Hepatocyte (in vitro differentiated cells): ENCODE data around the gene FOXP4. TPM values are rescaled to one million over a fixed set of nuclear protein-coding genes. Genes with fewer than 3 reads are reported as not detected.
A peak's percentile ranks its signal among the peaks of the same experiment; 100 is the strongest.

Experiments
- DNase-seq: peaks from one replicate; pipeline ENCODE4 v3.0.0-alpha.2; 2016; ENCODE audit warnings: low spot score
- H2AFZ ChIP-seq: fragments of 200-600 bp; sonication (generic); 2 replicates; pipeline ENCODE4 v1.6.0; 2016; ENCODE audit warnings: antibody characterized with exemption, mild to moderate bottlenecking
- H3K27ac ChIP-seq: fragments of 200-600 bp; sonication (generic); 2 replicates; pipeline ENCODE4 v1.5.1; 2016; ENCODE audit warnings: mild to moderate bottlenecking
- H3K27me3 ChIP-seq: fragments of 200-600 bp; sonication (generic); 2 replicates; pipeline ENCODE4 v1.6.1; 2016
- H3K36me3 ChIP-seq: fragments of 200-600 bp; sonication (generic); replicated peaks from 2 replicates; pipeline ENCODE4 v1.5.1; 2016; ENCODE audit warnings: low read depth; ENCODE audit not compliant: insufficient read depth
- H3K4me1 ChIP-seq: fragments of 200-600 bp; sonication (generic); 2 replicates; pipeline ENCODE4 v1.5.1; 2016; ENCODE audit warnings: mild to moderate bottlenecking, moderate library complexity; ENCODE audit not compliant: insufficient read depth
- H3K4me2 ChIP-seq: fragments of 200-600 bp; sonication (generic); 2 replicates; pipeline ENCODE4 v1.6.0; 2016
- H3K4me3 ChIP-seq: fragments of 200-600 bp; sonication (generic); 2 replicates; pipeline ENCODE4 v1.5.1; 2016; ENCODE audit warnings: mild to moderate bottlenecking
- H3K79me2 ChIP-seq: fragments of 200-600 bp; sonication (generic); 2 replicates; pipeline ENCODE4 v1.6.0; 2017; ENCODE audit warnings: mild to moderate bottlenecking
- H3K9me2 ChIP-seq: fragments of 200-600 bp; sonication (generic); replicated peaks from 2 replicates; pipeline ENCODE4 v1.6.0; 2017; ENCODE audit warnings: mild to moderate bottlenecking; ENCODE audit not compliant: insufficient read depth
- H3K9me3 ChIP-seq: fragments of 200-600 bp; sonication (generic); 2 replicates; pipeline ENCODE4 v1.5.1; 2016; ENCODE audit warnings: low read depth, mild to moderate bottlenecking
- H4K20me1 ChIP-seq: fragments of 200-600 bp; sonication (generic); 2 replicates; pipeline ENCODE4 v1.6.0; 2016; ENCODE audit warnings: mild to moderate bottlenecking; ENCODE audit not compliant: insufficient read depth, poor library complexity, severe bottlenecking
- EZH2 ChIP-seq: fragments of 200-600 bp; sonication (generic); IDR thresholded peaks from 2 replicates; pipeline ENCODE4 v1.6.1; 2016; ENCODE audit warnings: antibody characterized with exemption, mild to moderate bottlenecking, borderline replicate concordance
- EZH2phosphoT487 ChIP-seq: fragments of 200-600 bp; sonication (generic); IDR thresholded peaks from one replicate; pipeline ENCODE4 v1.6.1; 2018; ENCODE audit warnings: antibody characterized with exemption, mild to moderate bottlenecking, low read depth, moderate library complexity; ENCODE audit not compliant: unreplicated experiment, severe bottlenecking
- WGBS: methylation state at CpG from one replicate; pipeline ENCODE4 v1.1.6; 2016; ENCODE audit warnings: low lambda C conversion rate; ENCODE audit errors: missing lambda C conversion rate; 5-methylcytosine and 5-hydroxymethylcytosine counted together
- polyA plus RNA-seq: library from polyadenylated mRNA; unstranded; fragments of >200 nt; fragmentation: Nextera tagmentation; extraction: Ambion mirVana; gene quantifications from 2 replicates; pipeline ENCODE4 v1.2.1, GENCODE V29; 2016
- total RNA-seq: library from RNA; depleted of rRNA; stranded (reverse); fragments of >200 nt; gene quantifications from 2 replicates; pipeline ENCODE4 v1.2.3, GENCODE V29; 2014
- TF ChIP-seq, protein P1 (sequence below): fragments of 200-600 bp; sonication (generic); IDR thresholded peaks from 2 replicates; pipeline ENCODE4 v1.5.1; 2016; ENCODE audit warnings: antibody characterized with exemption, mild to moderate bottlenecking; ENCODE audit not compliant: poor library complexity

Gene FOXP4
- total and polyA plus RNA-seq, 2 experiments from 2014 or later: 24.3 to 87.8 TPM

DNA sequence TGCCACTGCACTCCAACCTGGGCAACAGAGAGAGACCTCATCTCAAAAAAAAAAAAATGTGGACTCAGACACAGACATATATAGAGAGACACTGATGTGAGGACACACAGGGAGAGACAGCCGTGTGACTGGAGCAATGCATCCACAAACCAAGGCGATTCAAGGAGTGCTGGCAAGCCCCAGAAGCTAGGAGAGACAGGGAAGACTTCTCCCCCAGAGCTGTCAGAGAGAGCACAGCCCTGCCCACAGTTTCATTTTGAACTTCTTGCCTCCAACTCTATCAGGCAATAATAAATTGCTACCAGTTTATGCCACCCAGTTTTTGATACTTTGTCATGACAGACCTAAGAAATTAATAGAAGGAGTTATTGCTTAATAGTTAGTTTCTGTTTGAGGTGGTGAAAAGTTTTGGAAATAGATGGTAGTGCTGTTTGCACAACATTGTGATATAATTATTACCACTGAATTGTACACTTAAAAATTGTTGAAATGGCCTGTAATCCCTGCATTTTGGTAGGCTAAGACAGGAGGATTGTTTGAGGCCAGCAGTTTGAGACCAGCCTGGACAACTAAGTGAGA, 87.0 kb downstream of the FOXP4 start:
- Histone ChIP-seq H3K36me3 (no peaks in the 10 kb centered on the region), H3K27me3 (peaks cover 5% of the 10 kb centered on the region), H3K4me3 (no peak overlapping the region), H3K4me1 (peaks cover 26% of the 10 kb centered on the region), H3K4me2 (no peak overlapping the region), H2AFZ (no peak overlapping the region), H3K27ac (no peak overlapping the region), H3K79me2 (peaks cover 13% of the 10 kb centered on the region), H3K9me2 (no peaks in the 10 kb centered on the region), H4K20me1 (no peaks in the 10 kb centered on the region), H3K9me3 (no peaks in the 10 kb centered on the region)
- TF ChIP-seq EZH2phosphoT487 (no peak), EZH2 (no peak)
- TF ChIP-seq, protein P1, sequence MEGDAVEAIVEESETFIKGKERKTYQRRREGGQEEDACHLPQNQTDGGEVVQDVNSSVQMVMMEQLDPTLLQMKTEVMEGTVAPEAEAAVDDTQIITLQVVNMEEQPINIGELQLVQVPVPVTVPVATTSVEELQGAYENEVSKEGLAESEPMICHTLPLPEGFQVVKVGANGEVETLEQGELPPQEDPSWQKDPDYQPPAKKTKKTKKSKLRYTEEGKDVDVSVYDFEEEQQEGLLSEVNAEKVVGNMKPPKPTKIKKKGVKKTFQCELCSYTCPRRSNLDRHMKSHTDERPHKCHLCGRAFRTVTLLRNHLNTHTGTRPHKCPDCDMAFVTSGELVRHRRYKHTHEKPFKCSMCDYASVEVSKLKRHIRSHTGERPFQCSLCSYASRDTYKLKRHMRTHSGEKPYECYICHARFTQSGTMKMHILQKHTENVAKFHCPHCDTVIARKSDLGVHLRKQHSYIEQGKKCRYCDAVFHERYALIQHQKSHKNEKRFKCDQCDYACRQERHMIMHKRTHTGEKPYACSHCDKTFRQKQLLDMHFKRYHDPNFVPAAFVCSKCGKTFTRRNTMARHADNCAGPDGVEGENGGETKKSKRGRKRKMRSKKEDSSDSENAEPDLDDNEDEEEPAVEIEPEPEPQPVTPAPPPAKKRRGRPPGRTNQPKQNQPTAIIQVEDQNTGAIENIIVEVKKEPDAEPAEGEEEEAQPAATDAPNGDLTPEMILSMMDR: no peak
- no peak for DNase-seq
- WGBS: 79% methylated on average over 2 of the region's 2 CpGs

DNA sequence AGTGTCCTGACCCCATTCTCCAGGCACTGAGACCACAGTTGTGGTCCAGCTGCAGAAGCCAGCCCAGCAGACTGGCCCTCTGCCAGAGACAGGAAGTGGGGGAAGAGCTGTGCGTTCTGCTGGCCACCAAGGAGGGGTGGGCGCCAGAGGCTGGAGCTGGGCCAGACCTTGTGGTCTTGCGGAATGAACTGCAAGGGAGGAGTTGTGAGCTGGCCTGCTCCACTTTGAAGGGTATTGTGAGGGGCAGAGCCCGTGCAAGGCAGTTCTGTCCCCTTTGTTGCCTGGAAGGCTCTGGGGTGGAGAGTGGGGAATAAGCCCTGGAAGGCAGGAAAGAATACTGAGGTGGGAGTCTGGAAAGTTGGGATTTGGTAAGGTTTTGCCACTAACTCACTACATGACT, 88.5 kb downstream of the FOXP4 start:
- H3K27ac ChIP-seq: peak overlapping the region; percentile 59
- peaks cover 9% of the 10 kb centered on the region for H3K27me3 ChIP-seq
- H3K4me1 ChIP-seq: peaks cover 26% of the 10 kb centered on the region
- peaks cover 13% of the 10 kb centered on the region for H3K79me2 ChIP-seq
- H4K20me1 ChIP-seq: no peaks in the 10 kb centered on the region
- no peaks in the 10 kb centered on the region for H3K9me3 ChIP-seq
- no peaks in the 10 kb centered on the region for H3K9me2 ChIP-seq
- no peak overlapping the region for H2AFZ ChIP-seq
- 52% methylated on average over 4 of the region's 4 CpGs for WGBS
- no peaks in the 10 kb centered on the region for H3K36me3 ChIP-seq
- H3K4me3 ChIP-seq: no peak overlapping the region
- DNase-seq: peak; percentile 58
- H3K4me2 ChIP-seq: peak overlapping the region; percentile 47
- TF ChIP-seq EZH2: no peak
- TF ChIP-seq, protein P1: no peak
- TF ChIP-seq EZH2phosphoT487: no peak

DNA sequence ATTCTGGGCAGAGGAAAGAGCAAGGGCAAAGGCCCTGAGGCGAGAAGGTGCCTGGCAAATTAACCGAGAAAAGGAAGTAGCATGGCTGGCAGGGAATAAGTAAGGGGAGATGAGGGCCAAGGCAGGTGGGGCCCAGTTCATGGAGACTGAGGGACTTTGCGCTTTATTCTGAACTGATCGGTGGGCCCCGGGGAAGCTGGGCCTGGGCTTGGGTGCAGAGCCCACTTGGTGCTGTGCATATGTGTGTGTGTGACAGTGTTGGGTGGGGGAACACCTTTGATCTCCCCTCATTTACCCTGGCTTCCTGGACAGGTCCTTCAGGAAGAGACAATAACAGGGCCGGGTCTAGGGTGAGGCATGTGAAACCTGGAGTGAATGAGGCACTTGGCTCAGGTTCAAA, 89.2 kb downstream of the FOXP4 start:
- Histone ChIP-seq H3K36me3 (no peaks in the 10 kb centered on the region), H3K27ac (peak overlapping the region; percentile 59), H3K9me2 (no peaks in the 10 kb centered on the region), H3K4me3 (no peak overlapping the region), H3K4me1 (peaks cover 30% of the 10 kb centered on the region), H4K20me1 (no peaks in the 10 kb centered on the region), H3K79me2 (peaks cover 16% of the 10 kb centered on the region), H2AFZ (no peak overlapping the region), H3K9me3 (no peaks in the 10 kb centered on the region), H3K4me2 (no peak overlapping the region), H3K27me3 (peaks cover 10% of the 10 kb centered on the region)
- no peak for DNase-seq
- TF ChIP-seq EZH2phosphoT487: no peak
- TF ChIP-seq EZH2: no peak
- TF ChIP-seq, protein P1: no peak
- 87% methylated on average over 6 of the region's 6 CpGs for WGBS

DNA sequence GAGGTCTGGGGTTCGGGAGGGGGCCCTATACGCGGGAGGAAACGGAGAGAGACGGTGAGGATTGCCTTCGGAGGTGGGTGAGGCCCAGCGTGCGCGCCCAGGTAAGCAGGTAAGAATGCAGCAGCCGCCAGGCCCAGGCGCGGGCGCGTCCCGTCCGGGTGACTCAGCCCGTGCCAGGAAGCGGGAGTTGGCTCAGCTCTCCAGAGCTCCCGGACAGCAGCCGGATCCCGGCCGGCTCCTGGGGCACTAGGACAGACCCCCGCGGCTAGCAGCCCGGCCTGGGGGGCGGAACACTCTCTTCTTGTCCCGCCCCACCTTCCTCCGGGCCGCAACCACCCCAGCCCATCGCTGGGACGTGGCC, 90.6 kb downstream of the FOXP4 start:
- peak; percentile 89 for DNase-seq
- peak overlapping the region; percentile 50 for H2AFZ ChIP-seq

More for the DNA sequence above, 90.6 kb downstream of the FOXP4 start:
- H3K27ac ChIP-seq: peak overlapping the region; percentile 99
- no peaks in the 10 kb centered on the region for H3K36me3 ChIP-seq
- peak overlapping the region; percentile 82 for H3K4me2 ChIP-seq
- H3K79me2 ChIP-seq: peaks cover 30% of the 10 kb centered on the region
- no peaks in the 10 kb centered on the region for H3K9me3 ChIP-seq
- TF ChIP-seq EZH2: no peak
- TF ChIP-seq, protein P1: no peak
- no peak for TF ChIP-seq EZH2phosphoT487
- WGBS: 9% methylated on average over 12 of the region's 31 CpGs
- no peaks in the 10 kb centered on the region for H3K9me2 ChIP-seq
- peaks cover 10% of the 10 kb centered on the region for H3K27me3 ChIP-seq
- peaks cover 43% of the 10 kb centered on the region for H3K4me1 ChIP-seq
- peaks cover 6% of the 10 kb centered on the region for H4K20me1 ChIP-seq
- peak overlapping the region; percentile 89 for H3K4me3 ChIP-seq
